ENCODE results near the gene SPC24.
"Not testable (repeated sequence)": the region's sequence is repeated elsewhere in the genome, so short reads cannot be mapped to it uniquely, and the experiment has no call there.

Gene SPC24

GRCh38 chr19:11191273-11191755, 35.7 kb upstream of the SPC24 start:
- DNase-seq: no peak

GRCh38 chr19:11190501-11190900, 34.9 kb upstream of the SPC24 start:
- DNase-seq: no peak

GRCh38 chr19:11187441-11187840, 31.9 kb upstream of the SPC24 start:
- no peak for DNase-seq

- no peak for DNase-seq
Measured at GRCh38 chr19:11182994-11183393, 27.4 kb upstream of the SPC24 start.

- DNase-seq: no peak
Measured at GRCh38 chr19:11181488-11181887, 25.9 kb upstream of the SPC24 start.

GRCh38 chr19:11180975-11181374, 25.4 kb upstream of the SPC24 start:
- not testable (repeated sequence) for DNase-seq

- DNase-seq: no peak
Measured at GRCh38 chr19:11180346-11180745, 24.8 kb upstream of the SPC24 start.

- no peak for DNase-seq
Measured at GRCh38 chr19:11179716-11180297, 24.2 kb upstream of the SPC24 start.

- DNase-seq: not testable (repeated sequence)
Measured at GRCh38 chr19:11179145-11179465, 23.5 kb upstream of the SPC24 start.

GRCh38 chr19:11177592-11177991, 22.0 kb upstream of the SPC24 start:
- no peak for DNase-seq

GRCh38 chr19:11176466-11177193, 21.0 kb upstream of the SPC24 start:
- DNase-seq: no peak

GRCh38 chr19:11175920-11176319, 20.3 kb upstream of the SPC24 start:
- no peak for DNase-seq

GRCh38 chr19:11174336-11174735, 18.8 kb upstream of the SPC24 start:
- DNase-seq: no peak

GRCh38 chr19:11173516-11174155, 18.1 kb upstream of the SPC24 start:
- no peak for DNase-seq

- DNase-seq: no peak
Measured at GRCh38 chr19:11172576-11172975, 17.0 kb upstream of the SPC24 start.

GRCh38 chr19:11171144-11171543, 15.6 kb upstream of the SPC24 start:
- DNase-seq: no peak

GRCh38 chr19:11169896-11170678, 14.5 kb upstream of the SPC24 start:
- no peak for DNase-seq

- no peak for DNase-seq
Measured at GRCh38 chr19:11168568-11168967, 13.0 kb upstream of the SPC24 start.

GRCh38 chr19:11166281-11167142, 10.9 kb upstream of the SPC24 start:
- no peak for DNase-seq

- no peak for DNase-seq
Measured at GRCh38 chr19:11165486-11166030, 10.0 kb upstream of the SPC24 start.

- no peak for DNase-seq
Measured at GRCh38 chr19:11164879-11165406, 9.4 kb upstream of the SPC24 start.

- no peak for DNase-seq
Measured at GRCh38 chr19:11164296-11164695, 8.7 kb upstream of the SPC24 start.
